PC-9 (cell line): Measurements from ENCODE around the gene DEFB124.
"Not testable (repeated sequence)": the region's sequence is repeated elsewhere in the genome, so short reads cannot be mapped to it uniquely, and the experiment has no call there.

Experiments
- EZH2 ChIP-seq: fragments of 200-600 bp; sonication (generic); IDR thresholded peaks from 2 replicates; pipeline ENCODE4 v1.8.0; 2017; ENCODE audit warnings: antibody characterized with exemption, low read depth
- TF ChIP-seq, protein P1 (sequence below): fragments of 200-600 bp; sonication (generic); conservative IDR thresholded peaks from 2 replicates; pipeline ENCODE4 v1.6.1; 2017; ENCODE audit warnings: mixed run types, antibody characterized with exemption, mild to moderate bottlenecking, moderate library complexity

DNA sequence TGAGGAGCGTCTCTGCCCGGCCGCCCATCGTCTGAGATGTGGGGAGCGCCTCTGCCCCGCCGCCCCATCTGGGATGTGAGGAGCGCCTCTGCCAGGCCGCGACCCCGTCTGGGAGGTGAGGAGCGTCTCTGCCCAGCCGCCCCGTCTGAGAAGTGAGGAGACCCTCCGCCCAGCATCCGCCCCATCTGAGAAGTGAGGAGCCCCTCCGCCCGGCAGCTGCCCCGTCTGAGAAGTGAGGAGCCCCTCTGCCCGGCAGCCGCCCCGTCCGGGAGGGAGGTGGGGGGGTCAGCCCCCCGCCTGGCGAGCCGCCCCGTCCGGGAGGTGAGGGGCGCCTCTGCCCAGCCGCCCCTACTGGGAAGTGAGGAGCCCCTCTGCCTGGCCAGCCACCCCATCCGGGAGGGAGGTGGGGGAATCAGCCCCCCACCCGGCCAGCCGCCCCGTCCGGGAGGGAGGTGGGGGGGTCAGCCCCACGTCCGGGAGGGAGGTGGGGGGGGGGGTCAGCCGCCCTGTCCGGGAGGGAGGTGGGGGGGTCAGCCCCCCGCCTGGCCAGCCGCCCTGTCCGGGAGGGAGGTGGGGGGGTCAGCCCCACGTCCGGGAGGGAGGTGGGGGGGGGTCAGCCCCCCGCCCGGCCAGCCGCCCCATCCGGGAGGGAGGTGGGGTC, 47.9 kb downstream of the DEFB124 start:
- TF ChIP-seq, protein P1, sequence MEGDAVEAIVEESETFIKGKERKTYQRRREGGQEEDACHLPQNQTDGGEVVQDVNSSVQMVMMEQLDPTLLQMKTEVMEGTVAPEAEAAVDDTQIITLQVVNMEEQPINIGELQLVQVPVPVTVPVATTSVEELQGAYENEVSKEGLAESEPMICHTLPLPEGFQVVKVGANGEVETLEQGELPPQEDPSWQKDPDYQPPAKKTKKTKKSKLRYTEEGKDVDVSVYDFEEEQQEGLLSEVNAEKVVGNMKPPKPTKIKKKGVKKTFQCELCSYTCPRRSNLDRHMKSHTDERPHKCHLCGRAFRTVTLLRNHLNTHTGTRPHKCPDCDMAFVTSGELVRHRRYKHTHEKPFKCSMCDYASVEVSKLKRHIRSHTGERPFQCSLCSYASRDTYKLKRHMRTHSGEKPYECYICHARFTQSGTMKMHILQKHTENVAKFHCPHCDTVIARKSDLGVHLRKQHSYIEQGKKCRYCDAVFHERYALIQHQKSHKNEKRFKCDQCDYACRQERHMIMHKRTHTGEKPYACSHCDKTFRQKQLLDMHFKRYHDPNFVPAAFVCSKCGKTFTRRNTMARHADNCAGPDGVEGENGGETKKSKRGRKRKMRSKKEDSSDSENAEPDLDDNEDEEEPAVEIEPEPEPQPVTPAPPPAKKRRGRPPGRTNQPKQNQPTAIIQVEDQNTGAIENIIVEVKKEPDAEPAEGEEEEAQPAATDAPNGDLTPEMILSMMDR, result not testable (repeated sequence)
- TF ChIP-seq EZH2, result not testable (repeated sequence)
